DND-41 (cell line): Measurements from ENCODE around the gene PLEKHA7.
"Not testable (repeated sequence)": the region's sequence is repeated elsewhere in the genome, so short reads cannot be mapped to it uniquely, and the experiment has no call there.

Experiments
- EZH2 ChIP-seq: IDR thresholded peaks from 3 replicates; pipeline ENCODE4 v1.6.1; 2012; ENCODE audit warnings: borderline replicate concordance, low read depth, mild to moderate bottlenecking, moderate library complexity, low read length, inconsistent platforms; ENCODE audit not compliant: severe bottlenecking
- TF ChIP-seq, protein P1 (sequence below): IDR thresholded peaks from 2 replicates; pipeline ENCODE4 v1.5.1; 2012; ENCODE audit warnings: borderline replicate concordance, low read length, moderate library complexity, mild to moderate bottlenecking; ENCODE audit not compliant: poor library complexity, severe bottlenecking; ENCODE audit errors: extremely low read depth

DNA sequence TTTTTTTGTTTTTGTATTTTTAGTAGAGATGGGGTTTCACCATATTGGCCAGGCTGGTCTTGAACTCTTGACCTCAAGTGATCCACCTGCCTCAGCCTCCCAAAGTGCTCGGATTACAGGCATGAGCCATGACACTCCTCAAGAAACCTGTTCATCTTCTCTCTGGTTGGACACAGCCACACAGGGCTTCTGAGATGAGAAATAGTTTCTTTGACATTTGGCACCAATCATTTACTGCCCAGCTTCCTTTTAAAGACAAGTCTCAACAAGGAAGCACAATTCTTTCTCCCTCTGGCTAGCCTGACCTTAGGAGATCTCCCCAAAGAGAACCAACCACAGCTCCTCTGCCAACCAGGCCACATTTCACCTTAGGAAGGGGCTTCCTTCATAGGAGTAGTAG lies 14.0 kb downstream of the PLEKHA7 start:
- TF ChIP-seq, protein P1, sequence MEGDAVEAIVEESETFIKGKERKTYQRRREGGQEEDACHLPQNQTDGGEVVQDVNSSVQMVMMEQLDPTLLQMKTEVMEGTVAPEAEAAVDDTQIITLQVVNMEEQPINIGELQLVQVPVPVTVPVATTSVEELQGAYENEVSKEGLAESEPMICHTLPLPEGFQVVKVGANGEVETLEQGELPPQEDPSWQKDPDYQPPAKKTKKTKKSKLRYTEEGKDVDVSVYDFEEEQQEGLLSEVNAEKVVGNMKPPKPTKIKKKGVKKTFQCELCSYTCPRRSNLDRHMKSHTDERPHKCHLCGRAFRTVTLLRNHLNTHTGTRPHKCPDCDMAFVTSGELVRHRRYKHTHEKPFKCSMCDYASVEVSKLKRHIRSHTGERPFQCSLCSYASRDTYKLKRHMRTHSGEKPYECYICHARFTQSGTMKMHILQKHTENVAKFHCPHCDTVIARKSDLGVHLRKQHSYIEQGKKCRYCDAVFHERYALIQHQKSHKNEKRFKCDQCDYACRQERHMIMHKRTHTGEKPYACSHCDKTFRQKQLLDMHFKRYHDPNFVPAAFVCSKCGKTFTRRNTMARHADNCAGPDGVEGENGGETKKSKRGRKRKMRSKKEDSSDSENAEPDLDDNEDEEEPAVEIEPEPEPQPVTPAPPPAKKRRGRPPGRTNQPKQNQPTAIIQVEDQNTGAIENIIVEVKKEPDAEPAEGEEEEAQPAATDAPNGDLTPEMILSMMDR = not testable (repeated sequence)
- TF ChIP-seq EZH2 = not testable (repeated sequence)
